ENCODE data around the gene MAN1A2. TPM values are rescaled to one million over a fixed set of nuclear protein-coding genes. Genes with fewer than 3 reads are reported as not detected.

The MAN1A2 gene
- polyA plus RNA-seq, 3 donors: 10.9 to 11.8 (median 11.3) TPM

DNA sequence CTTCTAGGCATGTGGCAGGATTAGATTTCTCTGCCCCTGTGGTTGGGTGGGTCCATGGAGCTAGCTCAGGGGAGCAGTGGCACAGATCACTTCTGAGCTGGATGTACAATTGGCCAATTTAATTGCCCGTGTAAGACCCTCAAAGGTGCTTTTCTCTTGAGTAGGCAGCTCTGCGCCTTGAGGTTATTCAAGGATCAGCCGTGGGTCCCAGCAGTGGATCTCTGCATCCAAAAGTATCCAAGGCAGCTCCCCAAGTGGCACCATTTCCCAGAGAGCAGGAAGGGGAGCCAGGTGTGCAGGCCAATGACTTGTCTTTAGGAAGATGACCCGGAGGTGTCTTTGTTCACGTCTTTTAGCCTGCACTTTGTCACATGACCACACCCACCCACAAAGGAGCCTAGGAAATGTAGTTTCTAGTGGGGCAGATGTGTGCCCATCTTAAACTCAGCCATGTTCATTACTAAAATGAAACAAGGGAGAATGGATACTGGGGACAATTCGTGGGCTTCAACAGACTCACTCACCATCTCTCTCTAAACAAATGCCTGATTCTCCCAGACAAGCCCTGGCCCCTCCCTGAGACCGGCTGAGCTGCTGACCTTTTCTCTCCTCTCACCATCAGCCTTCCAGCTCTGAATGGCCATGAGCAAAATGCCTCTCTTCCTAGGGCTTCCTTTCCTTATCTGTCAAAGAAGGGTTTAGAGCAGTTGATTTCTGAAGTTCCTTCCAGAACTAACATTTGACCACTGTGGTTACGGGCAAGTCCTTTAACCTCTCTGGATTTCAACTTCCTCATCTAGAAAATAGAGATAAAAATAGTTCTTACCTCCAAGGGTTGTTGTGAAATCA lies 197.2 kb downstream of the MAN1A2 start:
- H3K27ac ChIP-seq (ENCODE audit: low read depth, low read length): no peak overlapping the region

DNA sequence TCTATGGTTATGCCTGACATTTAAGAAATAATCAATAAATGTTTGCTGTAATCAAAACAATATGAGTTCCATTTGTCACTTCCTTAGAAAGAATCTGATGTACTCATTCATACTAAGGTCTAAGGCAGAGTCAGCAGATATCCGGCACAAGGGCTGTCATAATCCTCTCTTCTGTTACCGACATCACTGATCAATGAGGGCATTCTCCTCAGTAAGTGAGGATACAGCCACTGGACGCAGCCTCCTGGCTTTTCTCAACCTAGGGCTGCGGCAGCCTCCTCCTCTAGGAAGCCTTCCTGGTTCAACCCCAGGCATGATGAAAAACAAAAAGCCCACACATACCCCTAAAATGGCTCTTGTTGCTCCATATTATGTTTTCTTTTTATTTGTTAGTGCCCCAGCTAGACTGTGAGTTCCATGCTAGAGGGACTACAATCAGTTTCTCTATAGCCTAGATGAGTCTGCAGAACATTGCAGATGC lies 197.9 kb downstream of the MAN1A2 start:
- WGBS, 3 donors: 78 to 93% (median 93%) methylated on average over 4 of the region's 4 CpGs
- H3K27ac ChIP-seq (ENCODE audit: low read depth, low read length): no peak overlapping the region

More for the DNA sequence above, 197.2 kb downstream of the MAN1A2 start:
- WGBS, 3 donors: 76 to 87% (median 76%) methylated on average over 8 of the region's 8 CpGs

DNA sequence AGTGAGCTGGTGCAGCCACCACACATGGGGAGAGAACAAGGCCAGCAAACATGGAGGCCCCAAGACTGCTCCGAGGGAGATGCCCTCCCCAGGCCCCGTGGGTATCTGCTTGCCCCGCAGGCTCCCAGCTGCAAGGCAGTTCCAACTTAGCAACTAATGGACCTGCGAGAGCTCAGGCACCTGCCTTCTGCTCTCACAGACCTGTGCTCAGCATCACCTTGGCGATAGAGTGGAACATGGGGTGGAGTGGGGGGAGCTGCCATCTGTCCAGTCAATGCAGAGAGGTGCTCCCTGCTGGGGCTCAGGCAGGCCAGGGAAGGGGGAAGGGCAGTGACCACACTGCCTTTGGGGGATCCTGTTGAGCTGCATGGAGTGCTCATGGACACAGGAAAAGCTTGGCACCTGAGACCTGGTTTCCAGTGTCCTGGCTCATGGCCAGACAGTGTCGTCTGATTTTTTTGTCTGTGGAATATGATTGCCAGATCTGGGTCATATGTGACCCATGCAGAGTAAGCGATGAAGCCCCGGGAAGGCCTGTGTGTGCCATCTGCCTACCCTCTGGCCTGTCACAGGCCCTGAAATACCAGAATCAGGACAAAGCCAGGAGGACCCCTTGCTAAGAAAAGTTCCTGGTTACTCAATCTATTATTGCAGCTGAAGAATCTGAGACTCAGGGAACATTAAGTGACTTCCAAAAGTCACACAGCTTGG lies 198.7 kb downstream of the MAN1A2 start:
- H3K27ac ChIP-seq (ENCODE audit: low read depth, low read length): no peak overlapping the region
- 74 to 91% (median 85%) methylated on average over 8 of the region's 8 CpGs for WGBS, 3 donors

DNA sequence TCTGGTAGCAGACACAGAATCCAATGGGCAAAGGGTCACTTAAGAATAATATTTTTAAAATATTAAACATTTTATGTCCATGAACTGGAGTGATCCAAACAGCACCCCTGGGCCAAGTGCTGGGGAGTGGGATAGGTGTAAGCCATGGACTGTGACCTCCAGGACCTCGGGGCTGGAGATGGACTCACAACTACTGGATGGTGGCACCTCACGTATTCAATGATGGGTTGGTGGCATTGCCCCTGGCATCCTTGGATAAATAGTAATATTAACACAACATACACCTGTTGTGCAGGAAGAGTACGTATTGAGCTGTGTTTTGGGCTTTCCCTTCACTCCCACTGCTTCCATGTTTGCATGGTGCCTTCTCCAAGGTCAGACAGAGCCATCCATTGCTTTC lies 199.3 kb downstream of the MAN1A2 start:
- H3K27ac ChIP-seq (ENCODE audit: low read depth, low read length): no peak overlapping the region
- WGBS, 3 donors: 90 to 94% (median 91%) methylated on average over 3 of the region's 3 CpGs

DNA sequence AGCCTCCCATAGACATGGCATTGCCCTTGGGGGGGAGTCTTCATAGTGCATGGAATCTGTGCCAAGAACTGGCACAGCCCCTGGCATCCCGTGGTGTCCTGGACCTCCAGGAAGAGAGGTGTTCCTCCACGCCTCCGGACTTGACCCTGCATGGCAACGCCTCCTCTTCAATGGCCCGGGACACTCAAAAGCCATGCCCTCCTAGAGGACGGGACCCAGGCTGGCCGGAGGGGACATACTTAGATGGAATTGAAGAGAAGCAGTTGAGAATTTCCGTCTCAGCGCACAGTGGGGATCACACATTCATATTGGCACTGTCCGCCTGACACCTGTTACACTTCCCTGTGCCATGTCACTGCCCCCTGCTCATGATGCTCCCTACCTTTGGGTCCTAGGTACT lies 200.2 kb downstream of the MAN1A2 start:
- 94 to 98% (median 97%) methylated on average over 10 of the region's 10 CpGs for WGBS, 3 donors
- H3K27ac ChIP-seq (ENCODE audit: low read depth, low read length): no peak overlapping the region

DNA sequence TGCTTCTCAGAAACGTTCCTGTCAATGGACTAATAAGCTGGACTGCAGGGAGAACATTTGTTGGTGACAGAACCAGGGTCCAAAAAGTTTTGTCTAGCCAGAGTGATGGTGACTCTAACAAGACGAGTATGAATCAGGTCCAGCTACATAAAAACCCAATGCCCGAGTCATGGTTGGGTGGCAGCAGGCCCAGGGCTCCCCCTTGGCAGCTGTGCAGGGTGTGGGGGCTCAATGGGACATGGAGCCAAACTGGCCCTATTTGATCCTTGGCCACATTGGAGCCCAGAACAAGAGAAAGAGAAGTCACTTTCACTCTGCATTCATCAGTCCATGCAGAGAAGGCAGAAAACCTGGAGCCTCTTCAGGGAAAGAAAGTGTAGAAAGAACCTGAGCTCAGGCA lies 200.7 kb downstream of the MAN1A2 start:
- H3K27ac ChIP-seq (ENCODE audit: low read depth, low read length): no peak overlapping the region
- 79 to 88% (median 86%) methylated on average over 3 of the region's 3 CpGs for WGBS, 3 donors

DNA sequence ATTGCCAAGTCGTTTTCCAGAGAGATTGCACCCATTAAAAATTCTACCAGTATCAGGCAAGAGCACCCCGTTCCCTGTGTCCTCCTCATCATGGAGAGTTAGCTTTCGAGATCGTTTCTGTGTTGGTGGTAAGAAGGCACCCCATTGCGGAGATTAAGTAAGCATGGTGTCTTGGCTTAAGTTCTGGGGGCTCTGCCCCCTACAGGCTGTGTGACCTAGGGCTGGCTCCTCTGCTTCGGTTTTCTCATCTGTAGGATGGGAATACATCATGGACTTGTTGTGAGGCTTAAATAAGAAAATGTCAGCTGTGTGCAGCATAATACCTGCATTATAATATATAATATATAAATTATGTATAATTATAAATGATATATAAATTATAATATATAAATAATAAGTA lies 201.8 kb downstream of the MAN1A2 start:
- WGBS, 3 donors: 91 to 95% (median 93%) methylated on average over 6 of the region's 6 CpGs
- H3K27ac ChIP-seq (ENCODE audit: low read depth, low read length): no peak overlapping the region

DNA sequence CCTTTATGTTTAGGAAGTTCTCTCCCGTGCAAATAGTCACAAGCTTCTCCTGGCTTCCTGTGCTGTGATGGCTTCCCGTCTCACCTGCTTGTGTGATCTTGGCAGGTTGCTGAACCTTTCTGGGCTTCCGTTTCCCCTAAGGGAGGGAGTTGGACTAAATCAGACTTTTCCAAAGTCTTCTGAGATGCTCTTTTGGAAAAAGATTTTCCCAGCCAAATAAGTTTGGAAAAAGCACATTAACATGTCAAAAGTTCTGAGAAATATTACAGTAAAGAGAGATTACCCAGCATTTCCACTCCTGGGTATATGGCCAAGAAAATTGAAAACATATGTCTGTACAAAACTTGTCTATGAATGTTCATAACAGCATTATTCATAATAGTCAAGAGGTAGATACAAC lies 202.6 kb downstream of the MAN1A2 start:
- no peak overlapping the region for H3K27ac ChIP-seq (ENCODE audit: low read depth, low read length)
- 16 to 57% (median 34%) methylated on average over 3 of the region's 3 CpGs for WGBS, 3 donors

DNA sequence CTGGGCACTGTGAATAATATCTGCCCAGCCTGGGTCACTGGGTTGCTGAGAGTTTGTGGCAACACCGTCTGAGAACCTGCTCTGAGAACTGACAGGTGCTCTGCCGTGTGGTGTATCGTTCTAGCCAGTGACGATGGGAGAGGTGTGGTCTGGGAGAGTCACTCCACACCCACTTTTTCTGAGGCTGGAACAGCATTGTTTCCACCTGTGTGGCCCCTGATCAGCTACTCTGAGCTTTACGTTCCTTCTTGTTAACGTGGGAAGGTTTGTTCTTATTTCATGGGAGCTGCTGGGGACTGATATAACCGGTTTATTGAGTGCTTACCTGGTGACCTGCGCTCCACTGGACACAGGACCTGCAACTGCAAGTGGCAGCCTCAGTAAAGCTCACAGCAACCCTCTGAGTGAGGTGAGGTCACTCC lies 203.8 kb downstream of the MAN1A2 start:
- 27 to 92% (median 82%) methylated on average over 8 of the region's 8 CpGs for WGBS, 3 donors
- no peak overlapping the region for H3K27ac ChIP-seq (ENCODE audit: low read depth, low read length)

DNA sequence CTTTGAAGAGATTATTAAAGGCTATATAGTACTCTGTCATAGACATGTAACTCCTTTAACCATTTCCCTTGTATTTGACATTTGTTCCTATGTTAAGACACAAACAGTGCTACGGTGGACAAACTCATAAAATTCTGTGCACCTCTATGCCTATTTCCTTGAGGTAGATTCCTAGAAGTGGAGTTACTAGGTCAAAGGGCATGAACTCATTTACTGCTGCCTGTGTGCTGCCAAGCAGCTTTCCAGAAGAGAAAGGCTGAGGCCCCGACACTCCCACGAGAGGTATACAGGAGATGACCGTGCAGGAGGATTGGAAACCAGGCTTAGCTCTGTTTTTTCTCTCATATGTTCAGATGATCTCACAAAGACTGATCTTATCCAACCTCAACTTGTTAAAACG lies 204.2 kb downstream of the MAN1A2 start:
- no peak overlapping the region for H3K27ac ChIP-seq (ENCODE audit: low read depth, low read length)
- 63 to 86% (median 73%) methylated on average over 5 of the region's 5 CpGs for WGBS, 3 donors

DNA sequence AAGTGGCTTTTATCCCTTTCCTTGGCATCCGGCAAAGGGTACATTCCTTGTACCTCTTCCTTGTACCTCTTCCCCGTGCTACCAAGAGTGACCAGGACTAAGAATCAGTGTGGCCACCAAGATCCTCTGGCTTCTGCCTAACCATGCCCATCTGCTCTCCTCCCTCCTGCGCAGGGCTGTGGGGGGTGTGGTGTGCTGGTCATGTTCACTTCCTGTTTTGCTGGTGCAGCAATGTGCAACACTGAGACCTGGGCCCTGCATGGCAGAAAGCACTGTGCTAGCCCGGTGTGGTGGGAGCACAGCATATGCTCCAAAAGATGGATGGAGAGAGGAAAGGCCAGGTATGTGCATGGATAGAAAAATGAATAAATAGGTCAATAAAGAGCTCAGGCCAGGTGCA lies 205.3 kb downstream of the MAN1A2 start:
- H3K27ac ChIP-seq (ENCODE audit: low read depth, low read length): no peak overlapping the region
- WGBS, 3 donors: 46 to 65% (median 55%) methylated on average over 4 of the region's 4 CpGs

DNA sequence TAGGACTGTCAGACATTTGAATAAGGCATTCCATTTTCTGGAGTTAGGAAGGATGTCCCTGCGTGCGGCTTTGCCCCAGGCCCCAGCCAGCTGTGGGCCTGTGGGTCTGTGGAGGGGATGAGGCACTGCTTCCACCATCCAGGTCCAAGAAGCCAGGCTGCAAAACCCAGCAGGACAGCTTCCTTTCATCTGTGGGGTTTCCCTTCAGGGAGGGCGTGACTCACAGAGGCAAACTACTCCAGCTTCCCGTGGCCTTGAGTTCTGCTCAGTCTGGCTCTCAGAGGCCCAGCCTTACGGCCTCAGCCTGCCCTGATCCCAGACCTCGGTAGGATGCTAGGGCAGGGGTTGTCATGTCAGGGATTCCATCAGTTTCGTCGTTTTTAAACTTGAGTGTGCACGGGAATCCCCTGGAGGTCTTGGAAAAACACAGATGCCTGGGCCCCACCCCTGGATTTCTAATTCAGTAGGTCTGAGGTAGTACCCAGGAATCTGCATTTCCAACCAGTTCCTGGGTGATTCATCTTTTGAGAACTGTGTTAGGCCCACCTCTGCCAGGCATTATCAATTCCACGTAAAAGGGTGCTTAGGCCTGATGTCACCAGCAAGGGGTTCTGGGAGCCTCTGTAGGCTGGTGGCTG lies 206.3 kb downstream of the MAN1A2 start:
- no peak overlapping the region for H3K27ac ChIP-seq (ENCODE audit: low read depth, low read length)
- WGBS, 3 donors: 54 to 85% (median 75%) methylated on average over 10 of the region's 10 CpGs

DNA sequence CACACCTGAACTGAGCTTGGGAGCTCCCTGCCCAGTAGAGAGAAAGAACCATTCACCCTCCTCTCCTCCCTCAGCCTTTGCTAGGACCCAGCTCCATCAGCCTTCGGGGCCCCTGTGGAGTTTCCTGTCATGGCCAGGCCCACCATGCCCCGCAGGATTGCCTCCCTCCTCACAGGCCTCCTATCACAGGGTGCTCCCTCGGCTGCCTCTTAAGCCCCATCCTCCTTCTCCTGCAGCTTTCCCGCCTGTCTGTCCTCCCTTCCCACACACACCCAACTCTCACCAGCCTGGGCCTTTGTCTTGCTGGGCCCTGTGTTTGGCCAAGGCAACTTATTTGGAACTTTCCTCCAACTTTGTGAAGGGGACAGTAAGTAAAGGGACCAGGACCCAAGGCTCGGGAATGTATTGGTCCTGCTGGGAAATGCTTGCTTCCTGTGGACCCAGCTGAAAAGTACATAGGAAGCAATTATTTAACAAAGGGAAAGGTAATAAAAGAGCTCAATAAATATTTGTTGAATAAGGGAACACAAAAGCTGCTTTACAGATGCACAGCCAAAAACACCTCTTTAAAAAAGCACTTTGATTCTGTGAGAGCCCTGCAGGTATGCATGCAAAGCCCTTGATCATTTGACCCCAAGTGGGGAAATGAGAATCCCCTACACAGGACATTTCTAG lies 207.0 kb downstream of the MAN1A2 start:
- WGBS, 3 donors: 74 to 81% (median 78%) methylated on average over 5 of the region's 5 CpGs

DNA sequence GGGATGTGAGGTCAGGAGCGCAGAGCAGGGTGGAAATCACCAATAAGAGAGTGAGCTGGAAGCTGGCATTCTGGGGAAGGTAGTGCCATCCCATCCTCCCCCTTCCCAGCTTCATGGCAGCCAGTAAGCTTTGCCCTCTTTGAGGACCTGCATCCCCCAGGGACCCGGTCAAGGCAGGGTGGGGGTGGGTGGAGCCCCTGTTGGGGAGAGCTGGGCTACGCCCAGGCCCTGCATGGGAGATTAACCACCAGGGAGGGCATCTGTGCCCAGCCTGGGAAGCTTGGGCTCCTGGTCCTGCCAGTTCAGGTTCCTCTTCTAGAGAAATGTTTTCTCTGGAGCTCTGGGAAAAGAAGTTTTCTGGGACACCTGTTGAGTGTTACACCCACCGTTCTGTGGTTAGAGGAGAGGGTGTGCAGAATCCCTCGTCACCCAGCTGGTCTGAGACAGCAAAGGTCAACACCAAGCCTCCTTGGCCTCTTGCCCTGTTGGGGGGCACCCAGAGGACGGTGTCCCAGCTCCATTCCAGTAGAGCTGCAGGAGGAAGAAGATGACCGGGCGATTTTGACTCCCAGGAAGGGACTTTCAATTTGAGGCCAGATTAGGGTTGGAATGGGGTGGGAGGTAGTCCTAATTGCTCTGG lies 208.5 kb downstream of the MAN1A2 start:
- H3K27ac ChIP-seq (ENCODE audit: low read depth, low read length): no peak overlapping the region
- 57 to 91% (median 90%) methylated on average over 8 of the region's 8 CpGs for WGBS, 3 donors

More for the DNA sequence above, 207.0 kb downstream of the MAN1A2 start:
- H3K27ac ChIP-seq (ENCODE audit: low read depth, low read length): no peak overlapping the region

DNA sequence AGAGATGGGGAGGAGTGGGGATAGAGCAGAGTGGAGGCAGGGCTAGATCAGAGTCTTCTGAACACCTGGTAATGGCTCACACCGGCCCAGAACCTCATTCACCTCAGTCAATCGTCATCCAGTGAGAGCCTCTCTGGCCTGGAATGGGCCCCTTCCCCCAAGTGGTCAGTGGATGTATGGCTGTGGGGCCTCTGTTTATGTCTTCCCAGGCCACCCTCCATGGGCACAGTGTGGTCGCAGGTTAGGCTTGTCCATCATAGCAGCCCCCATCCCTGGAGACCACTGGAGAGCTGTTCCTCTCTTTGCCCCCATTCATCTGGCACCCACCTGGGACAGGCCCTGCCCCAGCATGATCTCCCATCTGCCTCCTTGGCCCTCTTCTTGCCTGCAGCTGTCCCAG lies 209.0 kb downstream of the MAN1A2 start:
- 96 to 97% (median 97%) methylated on average over 3 of the region's 3 CpGs for WGBS, 3 donors
- H3K27ac ChIP-seq (ENCODE audit: low read depth, low read length): no peak overlapping the region

DNA sequence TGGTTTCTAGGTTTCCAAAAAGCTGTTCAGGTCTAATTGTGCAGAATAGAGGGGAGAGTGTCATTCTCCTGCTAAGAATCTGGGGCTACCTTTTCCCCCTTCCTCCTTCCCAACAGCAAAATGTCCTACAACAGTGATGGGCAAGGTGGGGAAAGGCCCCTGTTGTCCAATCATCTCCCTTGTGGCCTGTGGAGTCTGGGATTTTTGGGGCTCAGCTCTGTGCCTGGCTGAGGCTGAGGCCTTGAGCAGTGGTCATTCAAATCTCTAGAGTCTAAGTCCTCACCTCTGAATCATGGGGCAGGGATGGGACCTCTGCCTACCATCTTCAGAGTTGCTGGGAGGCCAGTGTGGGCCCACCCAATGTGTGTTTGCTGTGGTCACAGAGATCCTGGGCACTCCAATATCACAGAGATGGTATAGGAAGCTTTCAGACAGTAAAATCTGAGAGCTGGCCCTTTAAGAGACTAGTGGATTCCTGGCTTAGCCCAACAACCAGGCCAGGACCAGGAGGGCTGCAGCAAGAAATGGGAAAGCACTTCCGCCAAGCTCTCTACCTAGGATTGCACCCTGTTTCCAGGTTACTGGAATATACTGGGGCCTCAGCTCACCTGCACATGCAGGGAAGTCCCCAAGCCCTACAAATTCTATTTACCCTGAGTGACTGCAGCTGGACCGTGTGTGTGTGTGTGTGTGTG lies 210.1 kb downstream of the MAN1A2 start:
- no peak overlapping the region for H3K27ac ChIP-seq (ENCODE audit: low read depth, low read length)
- 84 to 91% (median 84%) methylated on average over 2 of the region's 2 CpGs for WGBS, 3 donors

DNA sequence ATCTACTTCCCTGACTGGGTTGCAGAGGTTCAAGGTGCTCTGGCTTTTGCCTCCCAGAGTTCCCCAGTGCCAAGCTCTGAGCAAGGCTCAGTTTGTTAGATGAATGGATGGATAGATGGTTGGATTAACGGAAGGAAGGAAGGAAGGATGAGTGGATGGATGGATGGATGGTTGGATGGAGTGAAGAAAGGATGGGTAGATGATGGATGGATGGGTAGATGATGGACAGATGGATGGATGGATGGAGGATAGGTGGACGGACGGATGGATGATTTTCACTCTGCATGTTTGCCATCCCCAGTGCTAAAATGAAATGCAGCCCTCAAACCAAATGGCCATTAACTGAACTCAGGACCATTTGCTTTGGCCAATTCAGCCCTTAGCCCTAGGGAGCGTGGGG lies 211.2 kb downstream of the MAN1A2 start:
- 91 to 94% (median 92%) methylated on average over 4 of the region's 4 CpGs for WGBS, 3 donors

More for the DNA sequence above, 211.2 kb downstream of the MAN1A2 start:
- no peak overlapping the region for H3K27ac ChIP-seq (ENCODE audit: low read depth, low read length)

Data from adipose tissue (tissue), 3 donors.